Naive thymus-derived CD4-positive, alpha-beta T cell (primary cell): ENCODE results near the gene CDK14. TPM values are rescaled to one million over a fixed set of nuclear protein-coding genes. Genes with fewer than 3 reads are reported as not detected.

Source experiments
- ATAC-seq: fragments of 150-1000 bp; cut with Tn5 transposase; 2 replicates; pipeline ENCODE4 v1.10.0; 2021; ENCODE audit warnings: mild to moderate bottlenecking, moderate library complexity
- CTCF ChIA-PET: fragments of 350-600 bp; sonication (Branson Sonifier 250); formaldehyde crosslinking; loops from one replicate; lab custom pipeline; 2021; ENCODE audit warnings: antibody characterized with exemption; lab: Charles Lee
- POLR2A ChIA-PET: fragments of 350-600 bp; sonication (Branson Sonifier 250); formaldehyde crosslinking; loops from one replicate; lab custom pipeline; 2021; ENCODE audit warnings: antibody characterized with exemption, inconsistent platforms; lab: Charles Lee
- DNase-seq, 9 donors: peaks; one replicate each; pipeline versions ENCODE4 v3.0.0 to v3.0.0-alpha.2; 2020 to 2022; ENCODE audit warnings: mixed read lengths in 1 of 9
- H3K27ac ChIP-seq: one replicate; pipeline ENCODE4 v1.7.0; 2013; ENCODE audit warnings: mild to moderate bottlenecking, low read depth, low read length, moderate library complexity
- H3K27me3 ChIP-seq, 2 donors: one replicate each; pipeline ENCODE4 v1.7.0; 2013; ENCODE audit warnings: low read length in 2 of 2, mild to moderate bottlenecking in 2 of 2, moderate library complexity in 2 of 2; ENCODE audit not compliant: control insufficient read depth in 2 of 2, insufficient read depth in 2 of 2
- H3K36me3 ChIP-seq, 3 experiments: 1 replicate in 2 of 3; 2 replicates in 1 of 3; pipeline ENCODE4 v1.7.0; 2013; ENCODE audit warnings: low read length in 3 of 3, mild to moderate bottlenecking in 3 of 3, moderate library complexity in 1 of 3; ENCODE audit not compliant: insufficient read depth in 3 of 3, control insufficient read depth in 2 of 3
- H3K4me1 ChIP-seq, 2 donors: one replicate each; pipeline ENCODE4 v1.7.0; 2013; ENCODE audit warnings: low read length in 2 of 2, mild to moderate bottlenecking in 2 of 2, moderate library complexity in 1 of 2; ENCODE audit not compliant: control insufficient read depth in 2 of 2, insufficient read depth in 2 of 2
- H3K4me3 ChIP-seq: 2 replicates; pipeline ENCODE4 v1.7.0; 2013; ENCODE audit warnings: mild to moderate bottlenecking, low read length
- H3K9me3 ChIP-seq, 3 experiments: 1 replicate in 2 of 3; 2 replicates in 1 of 3; pipeline ENCODE4 v1.7.0; 2013; ENCODE audit warnings: low read length in 3 of 3; ENCODE audit not compliant: control insufficient read depth in 2 of 3
- H3K27ac Mint-ChIP-seq, 9 donors: one replicate each; pipeline ENCODE4 v1.8.0; 2020 to 2022; ENCODE audit warnings: mixed read lengths in 9 of 9, mild to moderate bottlenecking in 8 of 9, moderate library complexity in 5 of 9, inconsistent platforms in 2 of 9
- H3K27me3 Mint-ChIP-seq, 5 donors: one replicate each; pipeline ENCODE4 v1.8.0; 2021 to 2022; ENCODE audit warnings: mixed read lengths in 5 of 5, mild to moderate bottlenecking in 1 of 5
- H3K36me3 Mint-ChIP-seq, 5 donors: one replicate each; pipeline ENCODE4 v1.8.0; 2020 to 2022; ENCODE audit warnings: mixed read lengths in 5 of 5, mild to moderate bottlenecking in 3 of 5, inconsistent platforms in 1 of 5
- H3K4me1 Mint-ChIP-seq, 7 donors: one replicate each; pipeline ENCODE4 v1.8.0; 2020 to 2022; ENCODE audit warnings: mixed read lengths in 7 of 7, mild to moderate bottlenecking in 3 of 7, inconsistent platforms in 1 of 7
- H3K4me3 Mint-ChIP-seq, 10 donors: one replicate each; pipeline ENCODE4 v1.8.0; 2020 to 2022; ENCODE audit warnings: mild to moderate bottlenecking in 10 of 10, mixed read lengths in 10 of 10, moderate library complexity in 6 of 10, inconsistent platforms in 2 of 10
- H3K9me3 Mint-ChIP-seq, 11 donors: one replicate each; pipeline ENCODE4 v1.8.0; 2020 to 2022; ENCODE audit warnings: mixed read lengths in 11 of 11, mild to moderate bottlenecking in 4 of 11, inconsistent platforms in 1 of 11, moderate library complexity in 1 of 11
- intact Hi-C, 2 donors: fragments of 100-400 bp; cut with micrococcal nuclease; formaldehyde crosslinking; loops; one replicate each; pipeline ENCODE4 v1.15.1; 2023
- polyA plus RNA-seq, 2 donors: library from polyadenylated mRNA; unstranded; fragments of 300-500 nt; fragmentation: Illumina TruSeq; gene quantifications; one replicate each; pipeline ENCODE4 v1.2.3, GENCODE V29; 2021
- total RNA-seq, 6 experiments: library from RNA in 5 of 6; stranded (reverse) in 5 of 6; gene quantifications; 1 replicate in 5 of 6; 2 replicates in 1 of 6; pipeline ENCODE4 v1.2.3 and lab custom pipeline; 2021 to 2026

The CDK14 gene
- total and polyA plus RNA-seq, 7 experiments from 2014 or later, result 0.05 to 9.9 (median 0.72) TPM; not detected in 1

GRCh38 chr7:91033574-91033973 lies 437.5 kb downstream of the CDK14 start:
- CTCF ChIA-PET, result no interaction called here
- no peak overlapping the region for H3K4me3 Mint-ChIP-seq

DNA sequence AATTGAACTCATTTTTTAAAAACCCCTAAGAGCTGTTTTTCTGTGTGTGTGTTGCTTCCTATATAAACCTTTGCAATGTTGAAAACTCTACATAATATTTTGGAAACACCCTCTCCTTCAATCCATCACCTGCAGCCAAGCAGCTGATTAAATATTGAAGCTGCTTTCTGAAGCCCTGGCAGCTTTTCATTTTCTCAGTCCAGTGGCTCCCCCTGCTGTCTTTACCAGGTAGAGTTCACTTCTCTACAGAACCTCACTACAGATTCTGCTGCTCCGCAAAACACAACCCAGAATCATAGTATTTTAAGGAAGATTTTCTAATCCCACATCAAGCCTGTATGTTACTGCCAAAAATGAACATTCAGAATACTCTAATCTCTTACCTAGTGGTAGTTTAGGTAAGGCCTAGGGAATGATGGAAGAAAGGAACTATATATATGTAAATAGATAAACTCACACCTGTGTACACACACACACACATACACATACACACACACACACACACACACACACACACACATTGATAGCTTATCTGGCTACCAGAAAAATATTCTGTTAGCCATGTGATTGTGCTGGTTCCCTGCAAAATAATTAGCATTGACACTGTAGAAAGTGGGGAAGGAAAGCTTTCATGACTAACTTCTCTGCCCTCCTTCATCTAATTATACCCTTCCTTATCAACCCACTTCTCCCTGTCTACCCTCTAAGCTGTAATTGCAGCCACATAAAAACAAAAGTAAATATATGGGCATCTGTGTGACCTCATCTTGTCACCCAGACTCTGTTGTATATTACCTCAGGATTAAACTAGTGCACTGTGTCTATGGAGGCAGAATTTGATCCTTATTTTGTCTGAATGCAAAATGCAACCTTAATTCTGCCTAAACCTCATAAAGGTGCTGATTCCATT lies 438.6 kb downstream of the CDK14 start:
- H3K27me3 Mint-ChIP-seq, result peaks cover 0 to 4% (median 0%) of the 10 kb centered on the region in 5 donors
- H3K4me3 ChIP-seq, result no peak overlapping the region
- no peaks in the 10 kb centered on the region for H3K4me1 Mint-ChIP-seq
- H3K9me3 ChIP-seq, result no peaks in the 10 kb centered on the region
- H3K27me3 ChIP-seq, result no peaks in the 10 kb centered on the region
- CTCF ChIA-PET, result no interaction called here
- POLR2A ChIA-PET, result no interaction called here
- H3K36me3 ChIP-seq, result no peaks in the 10 kb centered on the region
- H3K9me3 Mint-ChIP-seq, result peaks cover 0 to 2% (median 0%) of the 10 kb centered on the region in 11 donors
- no peak overlapping the region for H3K27ac Mint-ChIP-seq
- no peak for ATAC-seq
- no peak overlapping the region for H3K27ac ChIP-seq
- peaks cover 0 to 4% (median 0%) of the 10 kb centered on the region in 5 donors for H3K36me3 Mint-ChIP-seq
- peak in 2 of 9 donors; percentile 9 for DNase-seq
- intact Hi-C loops, result loop anchor here (1.0 to 10.0 kb wide), 3 partner anchors 327 to 579 kb away; no protein-coding TSS in a partner anchor
- H3K4me3 Mint-ChIP-seq, result no peak overlapping the region
- H3K4me1 ChIP-seq, result no peaks in the 10 kb centered on the region

More at GRCh38 chr7:91033574-91033973, 437.5 kb downstream of the CDK14 start:
- DNase-seq (no peak), ATAC-seq (no peak)
- Mint-ChIP-seq H3K27me3 (peaks cover 0 to 4% (median 0%) of the 10 kb centered on the region in 5 donors), H3K36me3 (peaks cover 0 to 4% (median 0%) of the 10 kb centered on the region in 5 donors), H3K9me3 (peaks cover 0 to 2% (median 0%) of the 10 kb centered on the region in 11 donors), H3K27ac (no peak overlapping the region), H3K4me1 (no peaks in the 10 kb centered on the region)
- Histone ChIP-seq H3K4me3 (no peak overlapping the region), H3K27ac (no peak overlapping the region), H3K36me3 (no peaks in the 10 kb centered on the region), H3K9me3 (no peaks in the 10 kb centered on the region), H3K4me1 (no peaks in the 10 kb centered on the region), H3K27me3 (no peaks in the 10 kb centered on the region)
- intact Hi-C loops, result loop anchor here (5.0 to 10.0 kb wide), 2 partner anchors 326 to 329 kb away; no protein-coding TSS in a partner anchor
- POLR2A ChIA-PET, result no interaction called here

DNA sequence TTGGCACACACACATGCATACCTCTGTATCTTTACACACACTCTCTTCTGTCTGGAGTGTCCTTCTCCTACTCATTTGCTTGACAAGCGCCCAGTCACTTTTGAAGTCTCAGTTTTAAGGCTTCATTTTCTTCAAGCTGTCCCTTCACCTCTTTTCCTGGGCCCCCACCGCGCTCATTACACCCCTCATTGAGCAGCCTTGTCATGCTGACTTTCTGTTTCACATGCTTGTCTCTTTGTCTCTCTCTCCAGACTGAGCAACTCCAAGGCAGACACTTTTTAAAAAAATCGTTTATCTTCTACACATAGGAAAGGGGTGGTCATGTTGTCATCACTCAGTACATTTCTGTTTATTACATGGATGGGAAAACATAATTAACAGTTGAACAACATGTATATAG lies 442.9 kb downstream of the CDK14 start:
- Mint-ChIP-seq H3K4me3 (no peak overlapping the region), H3K27me3 (no peaks in the 10 kb centered on the region), H3K36me3 (no peaks in the 10 kb centered on the region), H3K4me1 (no peaks in the 10 kb centered on the region), H3K27ac (no peak overlapping the region), H3K9me3 (no peaks in the 10 kb centered on the region)
- Histone ChIP-seq H3K4me3 (no peak overlapping the region), H3K27me3 (no peaks in the 10 kb centered on the region), H3K36me3 (no peaks in the 10 kb centered on the region), H3K9me3 (no peaks in the 10 kb centered on the region), H3K4me1 (no peaks in the 10 kb centered on the region), H3K27ac (no peak overlapping the region)
- ATAC-seq (no peak), DNase-seq (no peak)
- intact Hi-C loops, result loop anchor here in 1 of 2 donors (10.0 kb wide), 1 partner anchor 334 kb away; no protein-coding TSS in a partner anchor
- POLR2A ChIA-PET, result no interaction called here
- CTCF ChIA-PET, result no interaction called here

DNA sequence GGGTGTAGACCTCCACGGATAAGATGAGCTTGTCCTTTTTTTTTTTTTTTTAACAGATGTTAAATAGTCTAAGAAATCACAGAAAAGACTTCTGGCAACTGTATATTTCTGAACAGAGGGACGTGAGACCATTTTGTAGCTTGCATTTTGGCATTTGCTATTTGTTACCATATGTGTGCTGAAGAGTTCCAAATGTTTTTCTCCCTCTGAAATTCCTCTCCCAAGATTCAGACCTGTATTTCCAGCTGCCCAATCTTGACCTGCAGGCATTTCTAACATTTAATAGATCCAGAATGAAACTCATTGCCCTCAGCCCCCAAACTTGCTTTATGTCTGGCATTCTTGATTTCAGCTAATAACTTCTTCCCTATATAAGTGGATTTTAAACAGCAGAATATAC lies 445.0 kb downstream of the CDK14 start:
- H3K27ac ChIP-seq, result no peak overlapping the region
- H3K27me3 ChIP-seq, result no peaks in the 10 kb centered on the region
- DNase-seq (no peak), ATAC-seq (no peak)
- H3K4me3 ChIP-seq, result no peak overlapping the region
- Mint-ChIP-seq H3K9me3 (no peaks in the 10 kb centered on the region), H3K4me3 (no peak overlapping the region), H3K27ac (no peak overlapping the region), H3K36me3 (no peaks in the 10 kb centered on the region), H3K27me3 (no peaks in the 10 kb centered on the region), H3K4me1 (no peaks in the 10 kb centered on the region)
- intact Hi-C loops, result no loop called here
- H3K4me1 ChIP-seq, result no peaks in the 10 kb centered on the region
- CTCF ChIA-PET, result no interaction called here
- H3K36me3 ChIP-seq, result no peaks in the 10 kb centered on the region
- POLR2A ChIA-PET, result no interaction called here
- no peaks in the 10 kb centered on the region for H3K9me3 ChIP-seq

DNA sequence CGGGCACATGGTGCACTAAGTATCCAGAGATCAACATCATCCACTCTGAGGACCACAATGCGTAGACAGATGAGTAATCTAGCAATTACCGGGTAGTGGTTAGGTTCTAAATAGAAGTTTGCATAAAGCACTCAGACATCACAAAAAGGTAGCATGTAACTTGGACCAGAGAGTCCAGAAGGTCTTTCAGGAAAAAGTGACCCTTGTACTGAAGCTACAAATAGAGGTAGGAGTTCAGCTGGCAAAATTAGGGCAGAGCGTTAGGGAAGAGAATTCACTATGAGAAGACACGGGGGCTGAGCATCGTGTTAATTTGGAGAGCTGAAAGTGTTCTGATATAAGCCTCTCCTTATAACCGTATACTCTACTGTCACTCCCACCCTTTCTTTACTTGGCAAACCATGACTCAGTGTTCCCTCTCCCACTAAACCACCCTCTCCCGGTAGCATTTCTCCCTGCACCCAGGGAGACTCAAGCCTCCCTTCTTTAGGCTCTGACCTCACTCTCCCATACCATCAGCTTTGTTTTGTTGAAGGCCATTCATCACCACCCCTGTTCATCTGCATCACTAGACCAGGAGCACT lies 445.9 kb downstream of the CDK14 start:
- no peaks in the 10 kb centered on the region for H3K9me3 Mint-ChIP-seq
- DNase-seq, result no peak
- intact Hi-C loops, result no loop called here
- H3K27me3 Mint-ChIP-seq, result no peaks in the 10 kb centered on the region
- H3K36me3 Mint-ChIP-seq, result no peaks in the 10 kb centered on the region
- no peaks in the 10 kb centered on the region for H3K4me1 Mint-ChIP-seq
- ATAC-seq, result no peak
- Histone ChIP-seq H3K27me3 (no peaks in the 10 kb centered on the region), H3K9me3 (no peaks in the 10 kb centered on the region), H3K4me3 (no peak overlapping the region), H3K36me3 (no peaks in the 10 kb centered on the region), H3K27ac (no peak overlapping the region), H3K4me1 (no peaks in the 10 kb centered on the region)
- POLR2A ChIA-PET, result no interaction called here
- H3K27ac Mint-ChIP-seq, result no peak overlapping the region
- no peak overlapping the region for H3K4me3 Mint-ChIP-seq
- CTCF ChIA-PET, result no interaction called here

DNA sequence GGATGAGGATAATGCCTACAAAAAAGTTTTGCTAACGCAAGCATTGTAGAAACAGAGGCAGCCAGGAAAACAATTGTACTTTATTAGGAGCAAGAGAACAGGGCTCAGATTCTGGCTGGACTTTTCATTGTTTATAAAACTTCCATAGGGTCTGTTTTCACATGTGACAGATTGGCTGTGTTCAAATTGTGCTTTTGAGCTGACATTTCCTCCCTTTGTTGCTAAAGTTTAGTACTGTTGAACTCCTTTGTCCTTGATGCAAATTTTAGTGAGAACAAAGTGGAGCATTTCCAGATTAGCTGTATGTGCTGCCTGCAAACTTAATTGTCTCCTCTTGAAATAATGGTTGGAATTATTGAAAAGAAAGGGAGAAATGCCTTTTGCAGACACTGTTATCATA lies 447.1 kb downstream of the CDK14 start:
- H3K27me3 Mint-ChIP-seq, result peaks cover 0 to 4% (median 0%) of the 10 kb centered on the region in 5 donors
- no peaks in the 10 kb centered on the region for H3K9me3 Mint-ChIP-seq
- POLR2A ChIA-PET, result no interaction called here
- Histone ChIP-seq H3K36me3 (no peaks in the 10 kb centered on the region), H3K9me3 (no peaks in the 10 kb centered on the region), H3K4me1 (no peaks in the 10 kb centered on the region), H3K27ac (no peak overlapping the region), H3K27me3 (no peaks in the 10 kb centered on the region), H3K4me3 (no peak overlapping the region)
- ATAC-seq (no peak), DNase-seq (no peak)
- H3K36me3 Mint-ChIP-seq, result no peaks in the 10 kb centered on the region
- no peak overlapping the region for H3K27ac Mint-ChIP-seq
- no peak overlapping the region for H3K4me3 Mint-ChIP-seq
- CTCF ChIA-PET, result no interaction called here
- intact Hi-C loops, result no loop called here
- no peaks in the 10 kb centered on the region for H3K4me1 Mint-ChIP-seq
